ENCODE data around the gene ZDHHC18. TPM values are rescaled to one million over a fixed set of nuclear protein-coding genes. Genes with fewer than 3 reads are reported as not detected.

The ZDHHC18 gene
- total RNA-seq, 4 donors from 2014 or later, result 23.7 to 38.5 (median 31.4) TPM

DNA sequence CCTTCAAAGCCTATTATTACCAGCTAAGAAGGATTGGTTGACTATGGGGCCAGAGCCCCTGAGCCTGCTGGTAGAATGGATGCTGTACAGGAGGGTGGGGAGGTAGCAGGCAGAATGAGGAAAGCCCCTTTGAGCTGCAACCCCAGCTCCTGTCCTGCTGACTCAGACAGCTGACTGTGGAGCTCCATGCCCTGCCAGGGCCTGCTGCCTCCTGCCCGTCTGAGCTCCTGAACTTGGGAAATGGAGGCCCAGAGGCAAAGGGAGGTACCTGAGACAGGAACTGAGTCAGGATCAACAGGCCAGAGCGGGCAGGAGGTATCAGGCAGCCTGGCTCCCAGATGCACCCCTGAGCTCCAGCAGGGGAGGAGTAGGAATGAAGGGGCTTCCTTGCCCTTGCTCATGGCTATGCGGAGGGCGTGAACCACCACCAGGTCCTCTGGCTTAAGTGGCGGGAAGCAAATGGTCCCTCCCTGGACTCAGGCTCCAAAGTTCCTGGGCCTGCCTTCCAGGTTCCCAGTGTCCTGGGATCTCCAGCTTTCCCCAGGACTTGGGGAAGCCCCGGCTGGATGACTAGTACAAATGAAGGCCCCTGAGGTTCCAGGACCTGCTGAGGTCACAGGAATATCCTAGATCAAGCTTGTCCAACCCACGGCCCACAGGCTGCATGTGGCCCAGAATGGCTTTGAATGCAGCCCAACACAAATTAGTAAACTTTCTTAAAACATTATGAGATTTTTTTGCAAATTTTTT is 32.6 kb downstream of the ZDHHC18 start:
- Histone ChIP-seq H3K27ac (peak overlapping the region; percentile 83), H3K27me3 (no peaks in the 10 kb centered on the region), H3K36me3 (no peaks in the 10 kb centered on the region), H3K9me3 (no peaks in the 10 kb centered on the region), H3K4me3 (peak overlapping the region; percentile 10), H3K4me1 (peaks cover 82% of the 10 kb centered on the region)
- no peak for DNase-seq (ENCODE audit: low spot score in 2 of 2)
- 72% methylated on average over 6 of the region's 7 CpGs for WGBS
- TF ChIP-seq POLR2A (IDR thresholded peaks at IDR 0.05), result no peak
- TF ChIP-seq, protein P1, sequence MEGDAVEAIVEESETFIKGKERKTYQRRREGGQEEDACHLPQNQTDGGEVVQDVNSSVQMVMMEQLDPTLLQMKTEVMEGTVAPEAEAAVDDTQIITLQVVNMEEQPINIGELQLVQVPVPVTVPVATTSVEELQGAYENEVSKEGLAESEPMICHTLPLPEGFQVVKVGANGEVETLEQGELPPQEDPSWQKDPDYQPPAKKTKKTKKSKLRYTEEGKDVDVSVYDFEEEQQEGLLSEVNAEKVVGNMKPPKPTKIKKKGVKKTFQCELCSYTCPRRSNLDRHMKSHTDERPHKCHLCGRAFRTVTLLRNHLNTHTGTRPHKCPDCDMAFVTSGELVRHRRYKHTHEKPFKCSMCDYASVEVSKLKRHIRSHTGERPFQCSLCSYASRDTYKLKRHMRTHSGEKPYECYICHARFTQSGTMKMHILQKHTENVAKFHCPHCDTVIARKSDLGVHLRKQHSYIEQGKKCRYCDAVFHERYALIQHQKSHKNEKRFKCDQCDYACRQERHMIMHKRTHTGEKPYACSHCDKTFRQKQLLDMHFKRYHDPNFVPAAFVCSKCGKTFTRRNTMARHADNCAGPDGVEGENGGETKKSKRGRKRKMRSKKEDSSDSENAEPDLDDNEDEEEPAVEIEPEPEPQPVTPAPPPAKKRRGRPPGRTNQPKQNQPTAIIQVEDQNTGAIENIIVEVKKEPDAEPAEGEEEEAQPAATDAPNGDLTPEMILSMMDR (IDR thresholded peaks at IDR 0.05), result no peak
- TF ChIP-seq POLR2AphosphoS5 (IDR thresholded peaks at IDR 0.05), result peak in 2 of 3 donors; percentile 39 to 59
- no peak for TF ChIP-seq EP300 (IDR thresholded peaks at IDR 0.05)

DNA sequence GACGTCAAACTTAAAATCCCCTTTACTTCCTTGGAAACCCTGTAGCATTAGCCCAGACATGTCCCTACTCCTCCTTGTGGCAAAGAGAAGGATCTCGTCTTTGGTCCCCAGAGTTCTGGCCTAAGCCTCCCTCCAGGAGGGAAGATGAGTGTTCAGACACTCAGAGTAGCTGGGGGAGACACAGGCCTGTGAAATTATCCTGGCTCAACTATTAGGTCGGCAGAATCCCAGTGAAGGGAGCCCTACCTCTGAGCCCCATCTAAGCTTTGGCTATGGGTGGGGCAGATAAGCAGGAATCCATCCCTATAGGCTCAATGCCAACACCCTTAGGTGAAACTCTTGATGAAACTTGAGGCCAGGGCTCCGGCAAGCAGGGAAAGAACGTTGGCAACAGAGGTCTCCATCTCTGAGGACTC is 34.8 kb downstream of the ZDHHC18 start:
- DNase-seq (ENCODE audit: low spot score in 2 of 2), result no peak
- no peaks in the 10 kb centered on the region for H3K36me3 ChIP-seq
- H3K27ac ChIP-seq, result peak overlapping the region; percentile 97
- no peak for TF ChIP-seq POLR2A (IDR thresholded peaks at IDR 0.05)
- TF ChIP-seq EP300 (IDR thresholded peaks at IDR 0.05), result no peak
- no peaks in the 10 kb centered on the region for H3K27me3 ChIP-seq
- WGBS, result 48% methylated on average over 5 of the region's 5 CpGs
- peaks cover 78% of the 10 kb centered on the region for H3K4me1 ChIP-seq
- no peaks in the 10 kb centered on the region for H3K9me3 ChIP-seq
- H3K4me3 ChIP-seq, result no peak overlapping the region

DNA sequence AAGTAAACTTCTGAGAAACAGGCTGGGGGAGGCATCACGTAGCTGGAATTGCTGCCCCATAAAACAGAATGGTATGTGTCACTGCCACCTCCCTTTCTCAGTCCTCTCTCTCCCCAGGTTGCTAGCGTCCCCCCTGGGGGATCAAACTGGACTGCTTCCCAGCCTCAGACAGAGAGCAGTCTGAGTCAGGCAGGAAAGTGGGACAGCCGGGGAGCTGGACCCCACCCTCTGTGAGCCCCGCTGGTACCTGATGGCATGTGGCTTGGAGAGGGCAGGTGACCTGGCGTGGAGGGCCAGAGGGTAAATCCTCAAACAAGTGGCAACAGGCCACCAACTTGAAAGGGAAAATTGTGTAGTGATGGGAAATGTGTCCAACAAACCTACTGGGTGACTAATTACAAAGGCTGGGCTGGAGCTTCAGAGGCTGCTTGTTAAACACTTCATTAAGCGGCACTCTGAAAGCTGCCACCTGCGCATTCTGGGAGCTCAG is 35.4 kb downstream of the ZDHHC18 start:
- 35% methylated on average over 7 of the region's 7 CpGs for WGBS
- Histone ChIP-seq H3K27ac (peak overlapping the region; percentile 97), H3K27me3 (no peaks in the 10 kb centered on the region), H3K9me3 (no peaks in the 10 kb centered on the region), H3K36me3 (no peaks in the 10 kb centered on the region), H3K4me1 (peaks cover 74% of the 10 kb centered on the region), H3K4me3 (no peak overlapping the region)
- DNase-seq (ENCODE audit: low spot score in 2 of 2), result no peak
- TF ChIP-seq EP300 (IDR thresholded peaks at IDR 0.05) (no peak), POLR2A (IDR thresholded peaks at IDR 0.05) (no peak)
- TF ChIP-seq, protein P1 (IDR thresholded peaks at IDR 0.05), result no peak

DNA sequence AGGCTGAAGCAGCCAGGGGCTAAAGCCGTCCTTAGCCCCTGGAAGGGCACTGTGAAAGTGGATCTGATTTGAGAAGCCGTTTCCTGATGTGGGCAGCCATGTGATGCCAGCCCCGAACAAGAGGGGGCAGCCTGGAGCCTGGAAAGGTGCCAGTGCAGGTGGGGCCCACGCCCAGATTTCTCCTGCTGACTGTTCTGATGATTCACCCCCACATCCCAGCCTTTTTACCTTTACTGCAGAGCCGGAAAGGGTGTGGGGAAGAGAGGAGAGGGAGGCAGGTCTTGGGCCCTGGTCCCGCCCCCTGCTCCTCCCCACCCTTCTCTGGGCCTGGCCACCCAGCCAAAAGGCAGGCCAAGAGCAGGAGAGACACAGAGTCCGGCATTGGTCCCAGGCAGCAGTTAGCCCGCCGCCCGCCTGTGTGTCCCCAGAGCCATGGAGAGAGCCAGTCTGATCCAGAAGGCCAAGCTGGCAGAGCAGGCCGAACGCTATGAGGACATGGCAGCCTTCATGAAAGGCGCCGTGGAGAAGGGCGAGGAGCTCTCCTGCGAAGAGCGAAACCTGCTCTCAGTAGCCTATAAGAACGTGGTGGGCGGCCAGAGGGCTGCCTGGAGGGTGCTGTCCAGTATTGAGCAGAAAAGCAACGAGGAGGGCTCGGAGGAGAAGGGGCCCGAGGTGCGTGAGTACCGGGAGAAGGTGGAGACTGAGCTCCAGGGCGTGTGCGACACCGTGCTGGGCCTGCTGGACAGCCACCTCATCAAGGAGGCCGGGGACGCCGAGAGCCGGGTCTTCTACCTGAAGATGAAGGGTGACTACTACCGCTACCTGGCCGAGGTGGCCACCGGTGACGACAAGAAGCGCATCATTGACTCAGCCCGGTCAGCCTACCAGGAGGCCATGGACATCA is 36.5 kb downstream of the ZDHHC18 start, which contains the start of gene SFN:
Gene SFN (plus strand): TSS at position 369 of the 904 bp plus-strand sequence. CDS start 64 bp downstream, at position 433.
- 72% methylated on average over 34 of the region's 37 CpGs for WGBS
- H3K36me3 ChIP-seq, result no peaks in the 10 kb centered on the region
- H3K27me3 ChIP-seq, result no peaks in the 10 kb centered on the region
- H3K27ac ChIP-seq, result peak within 1 kb of the TSS; percentile 97
- DNase-seq (ENCODE audit: low spot score in 2 of 2), result peak in 1 of 2 donors; percentile 80
- no peaks in the 10 kb centered on the region for H3K9me3 ChIP-seq
- peak within 1 kb of the TSS; percentile 86 for H3K4me3 ChIP-seq
- peaks cover 73% of the 10 kb centered on the region for H3K4me1 ChIP-seq
- TF ChIP-seq, protein P1 (IDR thresholded peaks at IDR 0.05), result peak; percentile 36 to 65
- TF ChIP-seq POLR2AphosphoS5 (IDR thresholded peaks at IDR 0.05) (no peak), EP300 (IDR thresholded peaks at IDR 0.05) (no peak), POLR2A (IDR thresholded peaks at IDR 0.05) (peak in 1 of 2 donors; percentile 48)

DNA sequence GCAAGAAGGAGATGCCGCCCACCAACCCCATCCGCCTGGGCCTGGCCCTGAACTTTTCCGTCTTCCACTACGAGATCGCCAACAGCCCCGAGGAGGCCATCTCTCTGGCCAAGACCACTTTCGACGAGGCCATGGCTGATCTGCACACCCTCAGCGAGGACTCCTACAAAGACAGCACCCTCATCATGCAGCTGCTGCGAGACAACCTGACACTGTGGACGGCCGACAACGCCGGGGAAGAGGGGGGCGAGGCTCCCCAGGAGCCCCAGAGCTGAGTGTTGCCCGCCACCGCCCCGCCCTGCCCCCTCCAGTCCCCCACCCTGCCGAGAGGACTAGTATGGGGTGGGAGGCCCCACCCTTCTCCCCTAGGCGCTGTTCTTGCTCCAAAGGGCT is 37.2 kb downstream of the ZDHHC18 start:
- peaks cover 66% of the 10 kb centered on the region for H3K4me1 ChIP-seq

More for the DNA sequence above, 37.2 kb downstream of the ZDHHC18 start:
- TF ChIP-seq EP300 (IDR thresholded peaks at IDR 0.05), result no peak
- no peak for TF ChIP-seq POLR2AphosphoS5 (IDR thresholded peaks at IDR 0.05)
- no peak for TF ChIP-seq POLR2A (IDR thresholded peaks at IDR 0.05)
- TF ChIP-seq, protein P1 (IDR thresholded peaks at IDR 0.05), result no peak
- Histone ChIP-seq H3K27me3 (no peaks in the 10 kb centered on the region), H3K9me3 (no peaks in the 10 kb centered on the region), H3K4me3 (peak overlapping the region; percentile 86), H3K36me3 (no peaks in the 10 kb centered on the region), H3K27ac (peak overlapping the region; percentile 97)
- no peak for DNase-seq (ENCODE audit: low spot score in 2 of 2)
- 27% methylated on average over 5 of the region's 20 CpGs for WGBS

Data from suprapubic skin (tissue), 4 donors.